Prostate gland (tissue), 2 donors: ENCODE data around the gene NSD1.

Experiments
- POLR2A ChIP-seq: fragments of 450-650 bp; IDR thresholded peaks from one replicate; pipeline ENCODE4 v1.6.1; 2016; ENCODE audit warnings: antibody characterized with exemption, mild to moderate bottlenecking
- POLR2AphosphoS5 ChIP-seq: sonication (generic); formaldehyde crosslinking; IDR thresholded peaks from one replicate; pipeline ENCODE4 v1.6.1; 2017; ENCODE audit warnings: antibody characterized with exemption
- TF ChIP-seq, protein P1 (sequence below), 4 experiments: fragments of 200-600 bp in 2 of 4; fragments of 450-650 bp in 2 of 4; sonication (generic) in 2 of 4; IDR thresholded peaks; 1 replicate in 3 of 4; 2 replicates in 1 of 4; pipeline ENCODE4 v1.5.1; 2016 to 2019; ENCODE audit warnings: antibody characterized with exemption in 4 of 4, mild to moderate bottlenecking in 2 of 4, moderate library complexity in 2 of 4

DNA sequence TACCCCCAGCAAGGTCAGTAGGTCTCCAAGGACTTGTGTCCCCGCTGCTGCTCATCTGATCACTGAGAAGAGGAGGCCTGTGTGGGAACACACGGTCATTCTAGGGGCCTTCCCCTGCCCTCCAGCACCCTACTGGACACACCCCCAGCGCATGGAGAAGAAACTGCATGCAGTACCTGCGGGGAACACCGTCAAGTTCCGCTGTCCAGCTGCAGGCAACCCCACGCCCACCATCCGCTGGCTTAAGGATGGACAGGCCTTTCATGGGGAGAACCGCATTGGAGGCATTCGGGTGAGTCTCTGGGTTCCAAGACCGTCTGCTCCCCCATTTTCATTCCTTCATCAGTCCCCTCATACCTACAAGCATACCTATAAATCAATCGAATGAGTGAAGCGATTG, 42.8 kb upstream of the NSD1 start:
- TF ChIP-seq, protein P1, sequence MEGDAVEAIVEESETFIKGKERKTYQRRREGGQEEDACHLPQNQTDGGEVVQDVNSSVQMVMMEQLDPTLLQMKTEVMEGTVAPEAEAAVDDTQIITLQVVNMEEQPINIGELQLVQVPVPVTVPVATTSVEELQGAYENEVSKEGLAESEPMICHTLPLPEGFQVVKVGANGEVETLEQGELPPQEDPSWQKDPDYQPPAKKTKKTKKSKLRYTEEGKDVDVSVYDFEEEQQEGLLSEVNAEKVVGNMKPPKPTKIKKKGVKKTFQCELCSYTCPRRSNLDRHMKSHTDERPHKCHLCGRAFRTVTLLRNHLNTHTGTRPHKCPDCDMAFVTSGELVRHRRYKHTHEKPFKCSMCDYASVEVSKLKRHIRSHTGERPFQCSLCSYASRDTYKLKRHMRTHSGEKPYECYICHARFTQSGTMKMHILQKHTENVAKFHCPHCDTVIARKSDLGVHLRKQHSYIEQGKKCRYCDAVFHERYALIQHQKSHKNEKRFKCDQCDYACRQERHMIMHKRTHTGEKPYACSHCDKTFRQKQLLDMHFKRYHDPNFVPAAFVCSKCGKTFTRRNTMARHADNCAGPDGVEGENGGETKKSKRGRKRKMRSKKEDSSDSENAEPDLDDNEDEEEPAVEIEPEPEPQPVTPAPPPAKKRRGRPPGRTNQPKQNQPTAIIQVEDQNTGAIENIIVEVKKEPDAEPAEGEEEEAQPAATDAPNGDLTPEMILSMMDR (IDR thresholded peaks at IDR 0.05): no peak
- TF ChIP-seq POLR2AphosphoS5: no peak
- no peak for TF ChIP-seq POLR2A
